Measurements from ENCODE around the gene SNTA1.
"Not testable (repeated sequence)": the region's sequence is repeated elsewhere in the genome, so short reads cannot be mapped to it uniquely, and the experiment has no call there.

Gene SNTA1

GRCh38 chr20:33443512-33444239 lies at the start of gene SNTA1:
Gene SNTA1 (minus strand): TSS chr20:33443763. CDS start chr20:33443620, 143 bp downstream.
- peak; percentile 93 for DNase-seq

- DNase-seq, result no peak
Observed at GRCh38 chr20:33490934-33491656, 47.5 kb upstream of the SNTA1 start.

GRCh38 chr20:33490023-33490933 lies 46.7 kb upstream of the SNTA1 start, which contains the start of gene CBFA2T2:
Gene CBFA2T2 (plus strand): TSS chr20:33490096. CDS start chr20:33490268, 172 bp downstream.
- no peak for DNase-seq

- DNase-seq, result peak; percentile 99
Observed at GRCh38 chr20:33489495-33490022, 46.0 kb upstream of the SNTA1 start.

GRCh38 chr20:33488661-33489494 lies 45.3 kb upstream of the SNTA1 start:
- DNase-seq, result not testable (repeated sequence)

- no peak for DNase-seq
Observed at GRCh38 chr20:33488201-33488600, 44.6 kb upstream of the SNTA1 start.

GRCh38 chr20:33483186-33483585 lies 39.6 kb upstream of the SNTA1 start:
- not testable (repeated sequence) for DNase-seq

GRCh38 chr20:33482581-33482980 lies 39.0 kb upstream of the SNTA1 start:
- no peak for DNase-seq

GRCh38 chr20:33481431-33481941 lies 37.9 kb upstream of the SNTA1 start:
- no peak for DNase-seq

- DNase-seq, result no peak
Observed at GRCh38 chr20:33480048-33480447, 36.5 kb upstream of the SNTA1 start.

- no peak for DNase-seq
Observed at GRCh38 chr20:33477386-33478234, 34.0 kb upstream of the SNTA1 start.

GRCh38 chr20:33475381-33476152 lies 32.0 kb upstream of the SNTA1 start:
- no peak for DNase-seq

GRCh38 chr20:33474963-33475362 lies 31.4 kb upstream of the SNTA1 start:
- no peak for DNase-seq

- no peak for DNase-seq
Observed at GRCh38 chr20:33474097-33474873, 30.7 kb upstream of the SNTA1 start.

GRCh38 chr20:33472868-33473435 lies 29.4 kb upstream of the SNTA1 start:
- DNase-seq, result no peak

- DNase-seq, result no peak
Observed at GRCh38 chr20:33470866-33471265, 27.3 kb upstream of the SNTA1 start.

GRCh38 chr20:33470457-33470856 lies 26.9 kb upstream of the SNTA1 start:
- DNase-seq, result no peak

- no peak for DNase-seq
Observed at GRCh38 chr20:33466303-33466646, 22.7 kb upstream of the SNTA1 start.

Data from CD4-positive, alpha-beta T cell treated with Interleukin-17A for 1 hour (primary cell).